Hepatic stellate cell (primary cell): Measurements from ENCODE around the gene CHL1.

Experiments
- DNase-seq: peaks from one replicate; pipeline ENCODE4 v3.0.0; 2011; ENCODE audit warnings: low spot score

CHL1 gene, protein sequence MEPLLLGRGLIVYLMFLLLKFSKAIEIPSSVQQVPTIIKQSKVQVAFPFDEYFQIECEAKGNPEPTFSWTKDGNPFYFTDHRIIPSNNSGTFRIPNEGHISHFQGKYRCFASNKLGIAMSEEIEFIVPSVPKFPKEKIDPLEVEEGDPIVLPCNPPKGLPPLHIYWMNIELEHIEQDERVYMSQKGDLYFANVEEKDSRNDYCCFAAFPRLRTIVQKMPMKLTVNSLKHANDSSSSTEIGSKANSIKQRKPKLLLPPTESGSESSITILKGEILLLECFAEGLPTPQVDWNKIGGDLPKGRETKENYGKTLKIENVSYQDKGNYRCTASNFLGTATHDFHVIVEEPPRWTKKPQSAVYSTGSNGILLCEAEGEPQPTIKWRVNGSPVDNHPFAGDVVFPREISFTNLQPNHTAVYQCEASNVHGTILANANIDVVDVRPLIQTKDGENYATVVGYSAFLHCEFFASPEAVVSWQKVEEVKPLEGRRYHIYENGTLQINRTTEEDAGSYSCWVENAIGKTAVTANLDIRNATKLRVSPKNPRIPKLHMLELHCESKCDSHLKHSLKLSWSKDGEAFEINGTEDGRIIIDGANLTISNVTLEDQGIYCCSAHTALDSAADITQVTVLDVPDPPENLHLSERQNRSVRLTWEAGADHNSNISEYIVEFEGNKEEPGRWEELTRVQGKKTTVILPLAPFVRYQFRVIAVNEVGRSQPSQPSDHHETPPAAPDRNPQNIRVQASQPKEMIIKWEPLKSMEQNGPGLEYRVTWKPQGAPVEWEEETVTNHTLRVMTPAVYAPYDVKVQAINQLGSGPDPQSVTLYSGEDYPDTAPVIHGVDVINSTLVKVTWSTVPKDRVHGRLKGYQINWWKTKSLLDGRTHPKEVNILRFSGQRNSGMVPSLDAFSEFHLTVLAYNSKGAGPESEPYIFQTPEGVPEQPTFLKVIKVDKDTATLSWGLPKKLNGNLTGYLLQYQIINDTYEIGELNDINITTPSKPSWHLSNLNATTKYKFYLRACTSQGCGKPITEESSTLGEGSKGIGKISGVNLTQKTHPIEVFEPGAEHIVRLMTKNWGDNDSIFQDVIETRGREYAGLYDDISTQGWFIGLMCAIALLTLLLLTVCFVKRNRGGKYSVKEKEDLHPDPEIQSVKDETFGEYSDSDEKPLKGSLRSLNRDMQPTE (N-terminal part only)

GRCh38 chr3:196311-197148, at the start of gene CHL1:
Gene CHL1 (plus strand): TSS chr3:196763. CDS start chr3:319777, 123,014 bp downstream.
- DNase-seq: no peak

DNA sequence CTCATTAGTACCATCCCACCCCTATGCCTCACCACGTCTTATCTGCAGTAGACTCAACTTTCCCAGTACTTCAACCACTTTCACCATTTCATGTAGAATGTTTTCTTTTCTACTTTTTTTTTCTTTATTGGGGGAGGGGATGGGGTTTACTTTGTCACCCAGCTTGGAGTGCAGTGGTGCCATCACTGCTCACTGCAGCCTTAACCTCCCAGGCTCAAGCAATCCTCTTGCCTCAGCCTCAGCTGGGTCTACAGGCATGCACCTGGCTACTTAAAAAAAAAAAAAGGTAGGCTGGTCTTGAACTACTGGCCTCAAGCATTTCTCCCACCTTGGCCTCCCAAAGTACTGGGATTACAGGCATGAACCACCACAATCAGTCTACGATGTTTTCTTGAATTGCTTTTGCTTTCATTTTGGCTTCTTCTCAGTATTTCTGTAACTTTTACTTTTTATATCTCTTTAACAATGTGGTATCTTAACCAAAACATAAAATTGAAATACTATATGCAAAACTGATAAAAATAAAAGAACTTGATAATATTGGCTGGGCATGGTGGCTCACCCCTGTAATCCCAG, 44.9 kb upstream of the CHL1 start:
- DNase-seq: no peak

GRCh38 chr3:159974-160373, 36.6 kb upstream of the CHL1 start:
- DNase-seq: no peak

DNA sequence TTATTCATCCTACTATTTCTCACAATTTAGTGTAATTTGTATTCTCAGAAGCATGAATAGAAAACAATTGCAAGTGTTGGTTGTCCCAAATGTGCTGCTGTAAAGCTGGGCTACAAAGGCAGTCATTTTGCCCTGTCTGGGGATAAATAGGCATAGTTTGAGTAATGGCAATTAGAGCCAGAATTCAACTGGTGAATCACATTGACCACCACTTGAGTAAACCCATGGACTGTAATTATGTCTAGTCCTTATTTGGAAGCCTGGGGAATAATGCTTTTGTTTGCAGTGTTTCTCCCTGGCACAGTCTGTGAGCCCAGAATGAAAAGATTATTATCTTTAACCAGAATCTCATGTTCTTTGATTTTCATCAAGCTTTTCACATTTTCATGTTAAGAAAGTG, 30.5 kb upstream of the CHL1 start:
- DNase-seq: no peak

GRCh38 chr3:166799-167198, 29.8 kb upstream of the CHL1 start:
- no peak for DNase-seq

- DNase-seq: no peak
Observed at GRCh38 chr3:173886-174285, 22.7 kb upstream of the CHL1 start.

- DNase-seq: no peak
Observed at GRCh38 chr3:184976-185375, 11.6 kb upstream of the CHL1 start.

- DNase-seq: no peak
Observed at GRCh38 chr3:192215-192929, 4.2 kb upstream of the CHL1 start.

- no peak for DNase-seq
Observed at GRCh38 chr3:194001-194400, 2.6 kb upstream of the CHL1 start.

- no peak for DNase-seq
Observed at GRCh38 chr3:194421-194820, 2.1 kb upstream of the CHL1 start.

DNA sequence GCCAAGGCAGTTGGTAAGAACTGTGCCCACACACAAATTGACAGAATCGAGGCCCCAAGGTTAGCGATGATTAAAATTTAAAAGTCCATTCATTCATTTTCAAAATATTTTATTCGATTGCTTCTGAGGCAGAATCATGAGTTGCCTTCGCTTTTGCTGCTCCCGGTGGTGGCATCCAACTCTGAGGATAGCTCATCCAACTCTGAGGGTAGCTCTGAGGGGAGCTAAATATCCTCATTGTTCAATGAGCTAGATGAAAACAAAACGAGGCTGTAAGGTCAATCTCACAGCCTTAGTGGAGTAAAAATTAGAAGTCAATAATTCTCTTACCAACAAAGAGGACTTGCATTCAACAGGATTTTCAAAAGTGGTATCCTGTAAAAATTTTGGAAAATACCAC, 897 bp upstream of the CHL1 start:
- no peak for DNase-seq

GRCh38 chr3:197149-197827, 725 bp downstream of the CHL1 start:
- DNase-seq: no peak

DNA sequence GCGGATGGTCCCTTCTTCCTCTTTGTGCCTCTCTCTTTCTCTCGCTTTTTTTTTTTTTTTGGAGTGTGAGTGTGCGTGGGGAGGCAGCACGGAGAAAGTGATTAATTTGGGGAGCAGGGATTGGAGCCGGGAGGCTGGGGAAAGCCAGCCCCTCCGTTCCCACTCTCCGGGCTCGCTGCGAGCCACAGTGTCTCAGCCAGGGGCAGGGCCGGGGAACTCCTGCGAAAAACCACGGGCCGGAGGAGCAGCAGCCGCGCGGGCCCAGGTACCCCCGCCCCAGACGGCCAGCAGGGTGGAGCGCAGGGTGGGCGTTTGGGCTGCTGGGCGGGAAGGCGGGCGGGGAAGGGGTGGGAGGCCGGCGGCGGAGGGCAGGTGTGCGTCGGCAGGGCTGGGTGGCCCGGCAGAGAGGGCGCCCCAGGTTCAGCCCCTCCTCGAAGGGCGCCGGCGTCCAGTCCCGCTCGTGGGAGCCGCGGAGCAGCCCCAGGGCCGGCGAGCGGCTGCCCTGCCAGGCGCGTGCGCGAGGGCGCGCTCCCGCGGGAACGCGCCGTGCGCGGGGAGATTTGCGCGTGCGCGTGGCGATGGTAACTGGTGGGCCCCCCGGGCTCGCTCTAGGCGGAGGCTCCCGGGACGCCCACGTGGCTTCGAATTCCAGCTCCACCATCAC, 1.4 kb downstream of the CHL1 start:
- no peak for DNase-seq

- no peak for DNase-seq
Observed at GRCh38 chr3:199835-200234, 3.3 kb downstream of the CHL1 start.

GRCh38 chr3:200758-201325, 4.3 kb downstream of the CHL1 start:
- no peak for DNase-seq

DNA sequence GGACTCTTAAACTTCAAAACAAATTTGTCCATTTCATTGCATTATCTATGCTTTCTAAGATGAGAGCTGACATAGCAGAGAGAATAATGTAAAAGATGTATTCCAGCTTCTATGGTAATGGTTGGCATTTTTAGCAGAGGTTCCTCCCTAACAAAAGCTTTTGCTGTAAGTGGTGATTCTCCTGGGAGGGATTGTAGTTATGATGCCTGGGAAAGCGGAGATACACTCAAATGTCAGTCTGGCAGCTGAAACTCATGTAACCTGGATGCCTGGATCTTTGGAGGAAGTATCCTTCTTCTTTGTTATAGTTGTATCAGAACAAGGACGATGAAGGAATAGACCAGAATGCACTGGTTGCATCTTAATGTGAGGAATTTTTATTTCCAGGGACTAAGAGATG, 7.5 kb downstream of the CHL1 start:
- DNase-seq: no peak

- DNase-seq: no peak
Observed at GRCh38 chr3:207973-208372, 11.4 kb downstream of the CHL1 start.

DNA sequence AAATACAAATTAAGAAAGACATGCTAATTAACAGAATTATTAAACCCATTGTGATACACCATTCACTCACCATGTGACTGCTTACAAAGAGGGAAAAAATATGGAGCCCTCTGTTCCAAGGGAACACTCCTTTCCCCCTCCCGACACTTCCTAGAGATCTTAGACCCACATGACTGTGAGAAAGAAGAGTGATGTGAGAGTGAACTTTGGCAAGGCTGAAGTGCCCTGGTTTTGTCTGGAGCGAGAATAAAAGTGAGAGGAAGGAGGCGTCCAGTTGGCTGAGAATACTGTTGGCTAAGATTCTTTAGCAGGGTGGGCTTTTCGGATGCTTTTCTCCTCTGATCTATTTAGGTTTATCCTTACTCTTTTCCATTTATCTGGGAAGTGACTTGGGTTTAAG, 14.1 kb downstream of the CHL1 start:
- no peak for DNase-seq

DNA sequence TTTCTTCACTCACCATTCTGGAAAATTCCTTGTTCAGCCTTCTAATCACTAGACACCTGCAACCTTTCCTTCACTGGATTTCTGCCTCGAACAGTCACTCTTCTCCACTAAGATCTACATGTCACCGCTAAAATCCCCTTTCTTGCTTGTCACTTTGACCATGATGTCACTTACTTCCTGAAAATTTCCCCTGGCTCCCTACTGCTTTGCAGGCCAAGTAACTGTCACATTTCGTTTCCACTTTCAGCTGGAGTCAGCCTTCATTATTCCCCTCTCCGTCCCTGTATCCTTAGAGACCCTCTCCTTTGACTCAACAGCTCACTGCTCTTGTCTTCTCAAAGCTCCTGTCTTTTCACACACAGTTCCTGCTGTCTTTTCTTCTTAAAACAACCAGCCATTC, 15.9 kb downstream of the CHL1 start:
- DNase-seq: no peak
